Cardiac septum (tissue), 1 donor: ENCODE measurements around the gene C16orf54. TPM values are rescaled to one million over a fixed set of nuclear protein-coding genes. Genes with fewer than 3 reads are reported as not detected.
"Not testable (repeated sequence)": the region's sequence is repeated elsewhere in the genome, so short reads cannot be mapped to it uniquely, and the experiment has no call there.

ENCODE experiments used
- DNase-seq: peaks from one replicate; pipeline ENCODE4 v3.0.0-alpha.2; 2020; ENCODE audit warnings: low spot score
- intact Hi-C: fragments of 100-400 bp; cut with DNase I; formaldehyde crosslinking; loops from one replicate; pipeline ENCODE4 v1.14.0; 2022
- total RNA-seq: library from RNA; stranded (reverse); fragmentation: NEBNext Ultra II Directional; extraction: Animal tissue kit (Norgen Biotek cat#: 25700); gene quantifications from one replicate; pipeline ENCODE4 v1.2.1, GENCODE V29; 2021
- donor health status: DM: no; HTN: no; CAD: no.

C16orf54 gene
- total RNA-seq, 1 donor from 2014 or later: 0.94 TPM

- no peak for DNase-seq
- intact Hi-C loops: no loop called here
Observed at GRCh38 chr16:29743827-29744531, 1.8 kb downstream of the C16orf54 start.

GRCh38 chr16:29743475-29743826 lies 2.3 kb downstream of the C16orf54 start:
- intact Hi-C loops: no loop called here
- no peak for DNase-seq

GRCh38 chr16:29742683-29743275 lies 3.0 kb downstream of the C16orf54 start:
- no peak for DNase-seq
- intact Hi-C loops: no loop called here

GRCh38 chr16:29740630-29741015 lies 5.2 kb downstream of the C16orf54 start:
- intact Hi-C loops, DNase-seq: not testable (repeated sequence)

- DNase-seq, intact Hi-C loops: not testable (repeated sequence)
Observed at GRCh38 chr16:29739927-29740629, 5.7 kb downstream of the C16orf54 start.

GRCh38 chr16:29738514-29738913 lies 7.3 kb downstream of the C16orf54 start:
- DNase-seq: no peak
- intact Hi-C loops: no loop called here

GRCh38 chr16:29737713-29738112 lies 8.1 kb downstream of the C16orf54 start:
- intact Hi-C loops: no loop called here
- no peak for DNase-seq

- intact Hi-C loops: no loop called here
Observed at GRCh38 chr16:29736764-29737163, 9.0 kb downstream of the C16orf54 start.

GRCh38 chr16:29736112-29736511 lies 9.7 kb downstream of the C16orf54 start:
- intact Hi-C loops: no loop called here
- no peak for DNase-seq

More at GRCh38 chr16:29736764-29737163, 9.0 kb downstream of the C16orf54 start:
- DNase-seq: no peak

GRCh38 chr16:29734786-29735185 lies 11.0 kb downstream of the C16orf54 start:
- no peak for DNase-seq
- intact Hi-C loops: no loop called here

GRCh38 chr16:29731768-29732601 lies 13.8 kb downstream of the C16orf54 start:
- DNase-seq, intact Hi-C loops: not testable (repeated sequence)

- DNase-seq: no peak
- intact Hi-C loops: no loop called here
Observed at GRCh38 chr16:29730649-29731048, 15.1 kb downstream of the C16orf54 start.

GRCh38 chr16:29729116-29729521 lies 16.7 kb downstream of the C16orf54 start:
- no peak for DNase-seq
- intact Hi-C loops: no loop called here

GRCh38 chr16:29727452-29727851 lies 18.3 kb downstream of the C16orf54 start:
- DNase-seq: no peak
- intact Hi-C loops: no loop called here

GRCh38 chr16:29726845-29727377 lies 18.9 kb downstream of the C16orf54 start:
- intact Hi-C loops: no loop called here
- DNase-seq: no peak

- peak; percentile 86 for DNase-seq
- intact Hi-C loops: not testable (repeated sequence)
Observed at GRCh38 chr16:29721167-29721879, 24.5 kb downstream of the C16orf54 start.

GRCh38 chr16:29720703-29721102 lies 25.1 kb downstream of the C16orf54 start:
- no peak for DNase-seq
- intact Hi-C loops: no loop called here

- intact Hi-C loops: no loop called here
- DNase-seq: no peak
Observed at GRCh38 chr16:29719063-29719462, 26.7 kb downstream of the C16orf54 start.

GRCh38 chr16:29717113-29717512 lies 28.7 kb downstream of the C16orf54 start:
- DNase-seq: no peak
- intact Hi-C loops: no loop called here
